ENCODE results near the gene C1orf185. TPM values are rescaled to one million over a fixed set of nuclear protein-coding genes. Genes with fewer than 3 reads are reported as not detected.
"Not testable (repeated sequence)": the region's sequence is repeated elsewhere in the genome, so short reads cannot be mapped to it uniquely, and the experiment has no call there.

The C1orf185 gene
- total and polyA plus RNA-seq, 4 donors, result not detected

- no peaks in the 10 kb centered on the region for H3K36me3 ChIP-seq (ENCODE audit: control insufficient read depth in 4 of 4, insufficient read depth in 3 of 4, low read depth in 1 of 4, low read length in 3 of 4)
- no peak for TF ChIP-seq SP1 (IDR thresholded peaks at IDR 0.05)
- TF ChIP-seq HNF4G (IDR thresholded peaks at IDR 0.05), result no peak
- no peak for TF ChIP-seq JUND (IDR thresholded peaks at IDR 0.05)
- no peak for TF ChIP-seq YY1 (IDR thresholded peaks at IDR 0.05)
- TF ChIP-seq CTCF (IDR thresholded peaks at IDR 0.05; ENCODE audit: low read depth, low read length, missing input control), result no peak
- no peak overlapping the region for H3K27ac ChIP-seq (ENCODE audit: low read depth in 1 of 2, low read length in 2 of 2)
- no peaks in the 10 kb centered on the region for H3K4me1 ChIP-seq (ENCODE audit: control insufficient read depth in 4 of 4, insufficient read depth in 4 of 4, low read length in 3 of 4)
- no peaks in the 10 kb centered on the region for H3K27me3 ChIP-seq (ENCODE audit: control insufficient read depth in 4 of 4, insufficient read depth in 4 of 4, low read length in 3 of 4)
- H3K4me3 ChIP-seq (ENCODE audit: low read depth in 1 of 3, low read length in 3 of 3), result no peak overlapping the region
- H3K9ac ChIP-seq (ENCODE audit: low read depth in 1 of 2, low read length in 2 of 2), result no peak overlapping the region
- DNase-seq (ENCODE audit: low spot score), result no peak
- H3K9me3 ChIP-seq (ENCODE audit: control insufficient read depth in 4 of 4, low read length in 3 of 4), result peaks cover 0 to 12% (median 3%) of the 10 kb centered on the region in 4 donors
- WGBS, result 54% methylated on average over 3 of the region's 3 CpGs
These were observed 29.2 kb downstream of the C1orf185 start for GRCh38 chr1:51131185-51131584.

- Histone ChIP-seq H3K27ac (ENCODE audit: low read depth in 1 of 2, low read length in 2 of 2) (no peak overlapping the region), H3K4me1 (ENCODE audit: control insufficient read depth in 4 of 4, insufficient read depth in 4 of 4, low read length in 3 of 4) (no peaks in the 10 kb centered on the region), H3K36me3 (ENCODE audit: control insufficient read depth in 4 of 4, insufficient read depth in 3 of 4, low read depth in 1 of 4, low read length in 3 of 4) (no peaks in the 10 kb centered on the region), H3K4me3 (ENCODE audit: low read depth in 1 of 3, low read length in 3 of 3) (no peak overlapping the region), H3K9me3 (ENCODE audit: control insufficient read depth in 4 of 4, low read length in 3 of 4) (peaks cover 0 to 12% (median 3%) of the 10 kb centered on the region in 4 donors), H3K9ac (ENCODE audit: low read depth in 1 of 2, low read length in 2 of 2) (no peak overlapping the region), H3K27me3 (ENCODE audit: control insufficient read depth in 4 of 4, insufficient read depth in 4 of 4, low read length in 3 of 4) (no peaks in the 10 kb centered on the region)
- TF ChIP-seq TAF1 (conservative IDR thresholded peaks at IDR 0.05) (no peak), GABPA (IDR thresholded peaks at IDR 0.05 in 1 of 2, conservative IDR thresholded peaks at IDR 0.05 in 1 of 2) (no peak), REST (IDR thresholded peaks at IDR 0.05) (no peak)
- WGBS, result 90% methylated on average over 2 of the region's 2 CpGs
- DNase-seq (ENCODE audit: low spot score), result no peak
These were observed 31.0 kb downstream of the C1orf185 start for GRCh38 chr1:51133045-51133444.

GRCh38 chr1:51137696-51138095, 35.7 kb downstream of the C1orf185 start:
- H3K36me3 ChIP-seq (ENCODE audit: control insufficient read depth in 4 of 4, insufficient read depth in 3 of 4, low read depth in 1 of 4, low read length in 3 of 4); H3K4me3 ChIP-seq (ENCODE audit: low read depth in 1 of 3, low read length in 3 of 3); H3K27ac ChIP-seq (ENCODE audit: low read depth in 1 of 2, low read length in 2 of 2); DNase-seq (ENCODE audit: low spot score); H3K9me3 ChIP-seq (ENCODE audit: control insufficient read depth in 4 of 4, low read length in 3 of 4); H3K9ac ChIP-seq (ENCODE audit: low read depth in 1 of 2, low read length in 2 of 2); H3K27me3 ChIP-seq (ENCODE audit: control insufficient read depth in 4 of 4, insufficient read depth in 4 of 4, low read length in 3 of 4); H3K4me1 ChIP-seq (ENCODE audit: control insufficient read depth in 4 of 4, insufficient read depth in 4 of 4, low read length in 3 of 4): not testable (repeated sequence)
- WGBS, result 33% methylated on average over 2 of the region's 2 CpGs

- peaks cover 0 to 5% (median 0%) of the 10 kb centered on the region in 4 donors for H3K9me3 ChIP-seq (ENCODE audit: control insufficient read depth in 4 of 4, low read length in 3 of 4)
- no peak for DNase-seq (ENCODE audit: low spot score)
- no peak overlapping the region for H3K4me3 ChIP-seq (ENCODE audit: low read depth in 1 of 3, low read length in 3 of 3)
- no peak overlapping the region for H3K27ac ChIP-seq (ENCODE audit: low read depth in 1 of 2, low read length in 2 of 2)
- WGBS, result 60% methylated on average over 2 of the region's 2 CpGs
- no peaks in the 10 kb centered on the region for H3K36me3 ChIP-seq (ENCODE audit: control insufficient read depth in 4 of 4, insufficient read depth in 3 of 4, low read depth in 1 of 4, low read length in 3 of 4)
- no peaks in the 10 kb centered on the region for H3K27me3 ChIP-seq (ENCODE audit: control insufficient read depth in 4 of 4, insufficient read depth in 4 of 4, low read length in 3 of 4)
- H3K9ac ChIP-seq (ENCODE audit: low read depth in 1 of 2, low read length in 2 of 2), result no peak overlapping the region
- H3K4me1 ChIP-seq (ENCODE audit: control insufficient read depth in 4 of 4, insufficient read depth in 4 of 4, low read length in 3 of 4), result no peaks in the 10 kb centered on the region
- TF ChIP-seq RXRA (IDR thresholded peaks at IDR 0.05) (no peak), NR2F2 (IDR thresholded peaks at IDR 0.05) (no peak), TAF1 (conservative IDR thresholded peaks at IDR 0.05) (no peak), YY1 (IDR thresholded peaks at IDR 0.05) (no peak), ZBTB33 (IDR thresholded peaks at IDR 0.05) (no peak), CTCF (IDR thresholded peaks at IDR 0.05; ENCODE audit: low read depth, low read length, missing input control) (no peak), MAX (IDR thresholded peaks at IDR 0.05) (no peak), SP1 (IDR thresholded peaks at IDR 0.05) (no peak), HNF4A (conservative IDR thresholded peaks at IDR 0.05) (no peak), EGR1 (IDR thresholded peaks at IDR 0.05; ENCODE audit: low read depth in 2 of 2) (no peak)
These were observed 37.4 kb downstream of the C1orf185 start for GRCh38 chr1:51139474-51139873.
